Measurements from ENCODE around the gene CCDC57.

Gene CCDC57

GRCh38 chr17:82061047-82061925 is 151.4 kb downstream of the CCDC57 start:
- DNase-seq (ENCODE audit: low spot score): no peak

- no peak for DNase-seq (ENCODE audit: low spot score)
Measured at GRCh38 chr17:82060614-82061013, 152.0 kb downstream of the CCDC57 start.

GRCh38 chr17:82060001-82060380 is 152.7 kb downstream of the CCDC57 start:
- DNase-seq (ENCODE audit: low spot score): no peak

- no peak for DNase-seq (ENCODE audit: low spot score)
Measured at GRCh38 chr17:82059272-82060000, 153.2 kb downstream of the CCDC57 start.

- DNase-seq (ENCODE audit: low spot score): no peak
Measured at GRCh38 chr17:82058855-82059249, 153.8 kb downstream of the CCDC57 start.

- DNase-seq (ENCODE audit: low spot score): no peak
Measured at GRCh38 chr17:82058230-82058854, 154.3 kb downstream of the CCDC57 start.

- DNase-seq (ENCODE audit: low spot score): no peak
Measured at GRCh38 chr17:82056729-82057621, 155.7 kb downstream of the CCDC57 start.

- DNase-seq (ENCODE audit: low spot score): no peak
Measured at GRCh38 chr17:82055965-82056728, 156.5 kb downstream of the CCDC57 start.

GRCh38 chr17:82055023-82055964 is 157.3 kb downstream of the CCDC57 start:
- DNase-seq (ENCODE audit: low spot score): no peak

- DNase-seq (ENCODE audit: low spot score): no peak
Measured at GRCh38 chr17:82054351-82055022, 158.2 kb downstream of the CCDC57 start.

GRCh38 chr17:82053556-82054263 is 158.9 kb downstream of the CCDC57 start:
- no peak for DNase-seq (ENCODE audit: low spot score)

- no peak for DNase-seq (ENCODE audit: low spot score)
Measured at GRCh38 chr17:82053130-82053529, 159.5 kb downstream of the CCDC57 start.

GRCh38 chr17:82052638-82053059 is 160.0 kb downstream of the CCDC57 start:
- no peak for DNase-seq (ENCODE audit: low spot score)

- peak; percentile 73 for DNase-seq (ENCODE audit: low spot score)
Measured at GRCh38 chr17:82051776-82052637, 160.6 kb downstream of the CCDC57 start, which contains the start of the genes GPS1 and RFNG. Gene GPS1 (plus strand): TSS chr17:82051898. CDS start chr17:82051932, 34 bp downstream. Gene RFNG (minus strand): TSS chr17:82051811. CDS start chr17:82051766, 45 bp downstream.
